Gastrocnemius medialis (tissue), 4 donors: Measurements from ENCODE around the gene PUM1. TPM values are rescaled to one million over a fixed set of nuclear protein-coding genes. Genes with fewer than 3 reads are reported as not detected.
"Not testable (repeated sequence)": the region's sequence is repeated elsewhere in the genome, so short reads cannot be mapped to it uniquely, and the experiment has no call there.

ENCODE experiments used
- ATAC-seq, 2 donors: fragments of 150-250 bp; one replicate each; pipeline ENCODE4 v1.9.1; 2016
- DNase-seq, 2 donors: peaks; one replicate each; pipeline ENCODE4 v3.0.0-alpha.2; 2019
- H3K27ac ChIP-seq, 4 donors: fragments of 200-600 bp; sonication (generic); 1 replicate in 1 of 4; 2 replicates in 3 of 4; pipeline ENCODE4 v1.5.1; 2016 to 2018; ENCODE audit warnings: mild to moderate bottlenecking in 2 of 4, moderate library complexity in 1 of 4
- H3K27me3 ChIP-seq, 3 donors: fragments of 200-600 bp; sonication (generic) in 2 of 3; 1 replicate in 1 of 3; 2 replicates in 2 of 3; pipeline versions ENCODE4 v1.5.1 to v1.6.0; 2016 to 2019; ENCODE audit warnings: mild to moderate bottlenecking in 1 of 3, moderate library complexity in 1 of 3
- H3K36me3 ChIP-seq, 2 donors: fragments of 200-600 bp; sonication (generic) in 1 of 2; one replicate each; pipeline ENCODE4 v1.5.1; 2017 to 2018
- H3K4me1 ChIP-seq, 2 donors: fragments of 200-600 bp; sonication (generic) in 1 of 2; one replicate each; pipeline ENCODE4 v1.5.1; 2016 to 2017; ENCODE audit warnings: mild to moderate bottlenecking in 2 of 2
- H3K4me3 ChIP-seq, 4 donors: fragments of 200-600 bp; sonication (generic) in 3 of 4; 1 replicate in 1 of 4; 2 replicates in 3 of 4; pipeline ENCODE4 v1.5.1; 2016 to 2019; ENCODE audit warnings: mild to moderate bottlenecking in 2 of 4
- H3K9me3 ChIP-seq, 3 donors: fragments of 200-600 bp; sonication (generic) in 2 of 3; 1 replicate in 1 of 3; 2 replicates in 2 of 3; pipeline ENCODE4 v1.5.1; 2016 to 2019
- CTCF ChIP-seq, 5 experiments: fragments of 450-650 bp in 3 of 5; fragments of 200-600 bp in 2 of 5; sonication (generic) in 2 of 5; IDR thresholded peaks in 4 of 5; conservative IDR thresholded peaks in 1 of 5; 1 replicate in 4 of 5; 2 replicates in 1 of 5; pipeline ENCODE4 v1.5.1; 2016 to 2019; ENCODE audit warnings: antibody characterized with exemption in 5 of 5, mild to moderate bottlenecking in 3 of 5, moderate library complexity in 3 of 5
- POLR2A ChIP-seq, 2 donors: fragments of 450-650 bp; IDR thresholded peaks; one replicate each; pipeline ENCODE4 v1.6.1; 2017; ENCODE audit warnings: antibody characterized with exemption in 2 of 2, mild to moderate bottlenecking in 2 of 2, moderate library complexity in 2 of 2
- in situ Hi-C, 4 donors: fragments of 200-750 bp; cut with MboI; loops; one replicate each; pipeline versions ENCODE4 v1.15.0 to v1.8.0; 2017; ENCODE audit warnings: low sequenced_read_pairs in 4 of 4
- intact Hi-C: fragments of 100-400 bp; cut with DNase I; formaldehyde crosslinking; loops from one replicate; pipeline ENCODE4 v1.15.1; 2023; ENCODE audit warnings: low total_unique reads
- total RNA-seq, 4 donors: library from RNA; depleted of rRNA; stranded (reverse); fragments of >200 nt; gene quantifications; one replicate each; pipeline versions ENCODE4 v1.1.0 to v1.2.3, GENCODE V29; 2016

PUM1 gene
- total RNA-seq, 4 donors from 2014 or later: 56.7 to 111 (median 76.4) TPM

DNA sequence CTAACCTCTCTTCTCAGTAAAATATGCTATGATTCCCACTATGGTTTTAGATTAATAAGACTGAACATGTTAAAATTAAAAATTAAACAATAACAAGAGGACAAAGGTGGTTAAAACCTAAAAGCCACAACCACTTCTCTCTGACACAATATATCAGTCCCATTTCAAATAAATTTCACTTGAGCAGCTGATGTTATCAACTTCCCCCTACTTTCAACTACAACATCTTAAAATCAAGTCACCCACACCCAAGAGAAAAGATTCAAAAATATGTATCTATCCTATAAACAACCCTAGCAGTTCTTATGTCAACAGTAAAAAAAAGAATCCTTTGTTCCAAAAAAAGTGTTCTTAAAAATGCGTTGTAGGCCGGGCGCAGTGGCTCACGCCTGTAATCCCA lies 7.5 kb downstream of the PUM1 start:
- Histone ChIP-seq H3K4me1 (peaks cover 59 to 64% of the 10 kb centered on the region in 2 donors), H3K4me3 (no peak overlapping the region), H3K36me3 (peaks cover 0 to 13% of the 10 kb centered on the region in 2 donors), H3K27me3 (no peaks in the 10 kb centered on the region), H3K27ac (no peak overlapping the region), H3K9me3 (no peaks in the 10 kb centered on the region)
- TF ChIP-seq POLR2A (IDR thresholded peaks at IDR 0.05): no peak
- TF ChIP-seq CTCF (IDR thresholded peaks at IDR 0.05 in 4 of 5, conservative IDR thresholded peaks at IDR 0.05 in 1 of 5): no peak
- intact Hi-C loops: no loop called here
- DNase-seq (no peak), ATAC-seq (no peak)
- in situ Hi-C loops: no loop called here

DNA sequence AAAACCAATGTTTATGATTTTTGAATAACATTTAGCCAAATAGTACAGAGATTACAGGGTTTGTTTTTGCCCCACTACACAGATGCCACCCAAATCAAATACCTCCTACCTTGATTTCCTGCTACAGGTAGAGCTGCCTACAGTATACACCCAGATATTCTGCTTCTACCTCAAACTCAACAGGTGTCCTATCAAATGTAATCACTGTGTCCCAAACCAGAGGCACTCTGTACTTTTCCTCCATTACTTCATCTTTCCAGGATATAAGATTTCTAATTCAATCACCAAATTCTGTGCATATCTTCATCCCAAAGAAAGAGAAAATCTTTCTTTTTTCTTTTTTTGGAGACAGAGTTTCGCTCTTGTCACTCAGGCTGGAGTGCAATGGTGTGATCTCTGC lies 9.6 kb downstream of the PUM1 start:
- Histone ChIP-seq H3K4me1 (peaks cover 45 to 51% of the 10 kb centered on the region in 2 donors), H3K36me3 (peaks cover 0 to 13% of the 10 kb centered on the region in 2 donors), H3K4me3 (no peak overlapping the region), H3K27ac (peak overlapping the region; percentile 42 to 55 (median 44)), H3K27me3 (no peaks in the 10 kb centered on the region), H3K9me3 (no peaks in the 10 kb centered on the region)
- DNase-seq: no peak
- in situ Hi-C loops: no loop called here
- intact Hi-C loops: no loop called here
- TF ChIP-seq POLR2A (IDR thresholded peaks at IDR 0.05): no peak
- TF ChIP-seq CTCF (IDR thresholded peaks at IDR 0.05 in 4 of 5, conservative IDR thresholded peaks at IDR 0.05 in 1 of 5): no peak
- no peak for ATAC-seq

GRCh38 chr1:31055501-31055900 lies 10.0 kb downstream of the PUM1 start:
- Histone ChIP-seq H3K27ac (peak overlapping the region; percentile 42 to 55 (median 44)), H3K27me3 (no peaks in the 10 kb centered on the region), H3K36me3 (peaks cover 0 to 13% of the 10 kb centered on the region in 2 donors), H3K4me1 (peaks cover 45 to 50% of the 10 kb centered on the region in 2 donors), H3K9me3 (no peaks in the 10 kb centered on the region), H3K4me3 (no peak overlapping the region)
- intact Hi-C loops (no loop called here), in situ Hi-C loops (no loop called here)
- peak in 1 of 2 donors; percentile 68 for ATAC-seq
- no peak for DNase-seq
- TF ChIP-seq CTCF (IDR thresholded peaks at IDR 0.05 in 4 of 5, conservative IDR thresholded peaks at IDR 0.05 in 1 of 5) (no peak), POLR2A (IDR thresholded peaks at IDR 0.05) (no peak)

- DNase-seq: no peak
- intact Hi-C loops (no loop called here), in situ Hi-C loops (no loop called here)
- Histone ChIP-seq H3K36me3 (peaks cover 0 to 13% of the 10 kb centered on the region in 2 donors), H3K9me3 (no peaks in the 10 kb centered on the region), H3K4me3 (no peak overlapping the region), H3K27me3 (no peaks in the 10 kb centered on the region), H3K4me1 (peaks cover 48 to 54% of the 10 kb centered on the region in 2 donors), H3K27ac (peak overlapping the region; percentile 42 to 55 (median 44))
- ATAC-seq: no peak
- no peak for TF ChIP-seq CTCF (IDR thresholded peaks at IDR 0.05 in 4 of 5, conservative IDR thresholded peaks at IDR 0.05 in 1 of 5)
These were observed 10.5 kb downstream of the PUM1 start for GRCh38 chr1:31054958-31055481.

DNA sequence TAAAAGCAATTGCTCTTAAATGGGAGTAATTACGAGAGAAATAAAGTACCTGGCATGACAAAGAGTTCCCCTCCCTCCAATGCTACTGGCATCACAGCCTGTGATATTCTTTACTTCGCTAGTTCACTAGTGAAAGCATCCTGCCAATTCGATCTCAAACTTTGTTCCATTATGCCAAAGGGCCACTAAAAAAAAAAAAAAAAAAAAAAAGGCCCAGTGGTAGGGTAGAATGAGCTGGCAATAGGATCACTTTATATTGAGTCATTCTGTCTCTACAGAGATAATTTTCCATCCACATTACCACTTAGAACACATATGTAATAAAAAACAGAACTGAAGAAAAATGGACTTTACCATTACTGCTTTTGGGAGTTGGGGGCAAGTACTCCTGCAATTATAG lies 11.2 kb downstream of the PUM1 start:
- in situ Hi-C loops (no loop called here), intact Hi-C loops (no loop called here)
- TF ChIP-seq CTCF (IDR thresholded peaks at IDR 0.05 in 4 of 5, conservative IDR thresholded peaks at IDR 0.05 in 1 of 5): no peak
- TF ChIP-seq POLR2A (IDR thresholded peaks at IDR 0.05): no peak
- no peaks in the 10 kb centered on the region for H3K27me3 ChIP-seq
- H3K4me1 ChIP-seq: peaks cover 51 to 54% of the 10 kb centered on the region in 2 donors
- DNase-seq: no peak
- H3K4me3 ChIP-seq: no peak overlapping the region
- no peaks in the 10 kb centered on the region for H3K9me3 ChIP-seq
- peak overlapping the region in 3 of 4 donors; percentile 25 to 44 (median 42) for H3K27ac ChIP-seq
- H3K36me3 ChIP-seq: peaks cover 0 to 11% of the 10 kb centered on the region in 2 donors
- no peak for ATAC-seq

- Histone ChIP-seq H3K4me1 (peaks cover 52% of the 10 kb centered on the region in 2 donors), H3K27ac (peak overlapping the region in 1 of 4 donors; percentile 8)
- H3K9me3 ChIP-seq, H3K27me3 ChIP-seq, in situ Hi-C loops, DNase-seq, intact Hi-C loops, H3K36me3 ChIP-seq, H3K4me3 ChIP-seq, ATAC-seq: not testable (repeated sequence)
These were observed 12.9 kb downstream of the PUM1 start for GRCh38 chr1:31052613-31053012.
